Peyer's patch (tissue), 4 donors: ENCODE data around the gene FOXF1.

Experiments
- CTCF ChIP-seq, 6 experiments: fragments of 450-650 bp in 4 of 6; fragments of 200-600 bp in 2 of 6; sonication (generic) in 1 of 6; IDR thresholded peaks; one replicate each; pipeline ENCODE4 v1.5.1; 2017 to 2019; ENCODE audit warnings: antibody characterized with exemption in 6 of 6, mild to moderate bottlenecking in 3 of 6, moderate library complexity in 1 of 6
- POLR2A ChIP-seq, 2 donors: fragments of 450-650 bp; IDR thresholded peaks; one replicate each; pipeline ENCODE4 v1.5.1; 2017; ENCODE audit warnings: antibody characterized with exemption in 2 of 2, mild to moderate bottlenecking in 2 of 2, moderate library complexity in 2 of 2

GRCh38 chr16:86490859-86491639 lies 19.3 kb upstream of the FOXF1 start:
- no peak for TF ChIP-seq CTCF (IDR thresholded peaks at IDR 0.05)
- TF ChIP-seq POLR2A (IDR thresholded peaks at IDR 0.05), result no peak
